ENCODE measurements around the gene AFDN. TPM values are rescaled to one million over a fixed set of nuclear protein-coding genes. Genes with fewer than 3 reads are reported as not detected.

The AFDN gene
- polyA plus RNA-seq, 1 donor = 256 TPM

GRCh38 chr6:167977717-167978467, 151.2 kb downstream of the AFDN start:
- DNase-seq = no peak

GRCh38 chr6:167978607-167979006, 151.9 kb downstream of the AFDN start:
- DNase-seq = no peak

GRCh38 chr6:167979436-167980139, 152.9 kb downstream of the AFDN start:
- no peak for DNase-seq

- DNase-seq = no peak
Observed at GRCh38 chr6:167980911-167981580, 154.3 kb downstream of the AFDN start.

DNA sequence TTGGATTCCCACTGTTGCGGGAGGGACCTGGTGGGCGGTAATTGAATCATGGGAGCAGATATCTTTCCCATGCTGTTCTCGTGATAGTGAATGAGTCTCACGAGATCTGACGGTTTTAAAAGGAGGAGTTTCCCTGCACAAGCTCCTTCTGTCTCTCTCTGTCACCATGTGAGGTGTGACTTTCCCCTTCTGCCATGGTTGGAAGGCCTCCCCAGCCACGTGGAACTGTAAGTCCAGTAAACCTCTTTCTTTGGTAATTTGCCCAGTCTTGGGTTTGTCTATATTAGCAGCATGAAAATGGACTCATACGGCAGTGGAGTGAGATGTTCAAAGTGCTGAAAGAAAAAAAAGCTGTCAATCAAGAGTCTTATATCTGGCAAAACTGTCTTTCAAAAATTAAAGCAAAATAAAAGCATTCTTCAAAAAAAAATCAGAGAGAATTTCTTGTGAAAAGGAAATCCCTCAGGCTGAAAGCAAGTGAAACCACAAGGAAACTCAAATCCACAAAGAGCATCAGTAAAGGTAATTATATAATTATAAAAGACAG, 155.3 kb downstream of the AFDN start:
- DNase-seq = no peak

DNA sequence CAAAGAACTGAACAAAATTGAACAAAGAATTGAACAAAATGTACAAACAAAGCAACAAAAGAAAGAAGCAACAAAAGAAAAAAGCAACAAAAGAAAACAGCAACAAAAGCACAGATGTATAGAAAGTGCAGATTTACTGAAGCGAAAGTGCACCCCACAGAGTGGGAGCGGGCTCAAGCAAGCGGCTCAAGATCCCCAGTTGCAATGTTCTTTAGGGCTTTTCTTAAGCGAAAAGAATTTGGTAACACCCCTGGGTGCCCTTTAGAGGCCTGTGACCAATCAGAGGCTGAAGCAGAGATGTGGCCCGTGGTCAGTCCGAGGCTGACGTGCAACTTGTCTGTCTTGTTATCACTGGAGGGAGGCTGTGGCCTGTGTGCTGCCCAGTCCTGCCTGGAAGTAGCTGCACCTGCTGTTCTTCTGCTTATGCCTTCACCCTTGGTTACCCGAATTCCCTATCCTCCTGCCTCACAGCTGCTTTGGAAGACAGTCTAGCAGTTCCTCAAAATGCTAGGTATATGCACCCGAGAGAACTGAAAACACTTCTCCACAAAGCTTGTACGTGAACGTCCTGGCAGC, 157.5 kb downstream of the AFDN start:
- no peak for DNase-seq

DNA sequence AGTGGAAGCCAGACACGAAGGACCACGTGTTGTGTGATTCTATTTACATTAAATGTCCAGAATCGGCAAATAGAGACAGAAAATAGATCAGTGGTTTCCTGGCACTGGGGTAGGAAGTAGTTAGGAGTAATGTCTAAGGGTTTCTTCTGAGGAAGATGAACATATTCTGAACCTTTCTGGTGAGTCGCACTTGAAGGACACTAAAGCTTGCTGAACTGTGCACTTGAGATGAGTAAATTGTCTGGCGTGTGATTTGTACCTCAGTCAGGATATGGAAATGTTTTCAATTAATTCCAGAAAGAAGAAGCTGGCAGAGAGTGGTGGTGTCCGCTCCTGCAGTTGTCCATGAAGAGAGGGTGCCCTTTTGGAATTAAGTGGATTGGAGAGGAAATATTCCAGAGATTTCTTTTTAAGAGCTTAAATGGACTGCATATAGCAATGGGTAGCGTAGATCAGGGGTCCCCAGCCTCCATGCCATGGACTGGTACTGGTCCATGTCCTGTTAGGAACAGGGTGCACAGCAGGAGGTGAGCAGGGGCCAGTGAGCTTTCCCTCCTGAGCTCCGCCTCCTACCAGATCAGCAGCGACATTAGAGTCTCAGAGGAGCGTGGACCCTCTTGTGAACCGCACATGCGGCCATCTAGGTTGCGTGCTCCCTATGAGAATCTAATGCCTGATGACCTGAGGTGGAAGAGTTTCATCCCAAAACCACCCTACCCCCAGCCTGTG, 158.3 kb downstream of the AFDN start:
- no peak for DNase-seq

DNA sequence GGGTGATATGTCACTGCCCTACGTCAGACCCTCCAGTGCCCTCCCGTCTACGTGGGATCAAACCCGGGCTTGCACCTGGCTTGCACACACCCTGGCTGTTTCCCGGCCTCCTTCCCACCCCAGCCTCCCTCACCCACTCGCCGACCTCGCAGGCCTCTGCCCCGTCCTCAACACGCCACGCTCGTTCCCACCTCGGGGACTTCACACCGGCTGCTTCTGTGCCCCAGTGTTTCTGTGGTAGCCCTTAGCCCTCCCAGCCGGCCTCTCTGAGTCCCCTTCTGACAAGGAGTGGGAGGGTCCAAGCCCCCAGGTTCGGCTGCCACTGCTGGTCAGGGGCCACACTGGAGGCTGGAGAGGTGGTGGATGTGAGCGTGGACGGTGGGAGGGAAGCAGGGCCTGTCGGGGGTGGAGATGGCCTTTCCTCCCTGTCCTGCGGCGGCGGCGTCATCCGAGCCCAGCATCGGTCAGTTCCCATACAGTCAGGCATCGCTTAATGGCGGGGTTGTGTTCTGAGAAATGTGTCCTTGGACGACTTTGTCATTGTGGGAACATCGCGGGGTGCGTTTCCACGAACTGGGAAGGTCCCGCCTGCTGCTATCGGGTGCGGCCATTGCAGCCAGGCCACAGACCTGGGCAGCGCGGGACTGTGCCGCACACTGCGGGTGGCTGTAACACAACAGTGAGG, 159.3 kb downstream of the AFDN start:
- DNase-seq = no peak

DNA sequence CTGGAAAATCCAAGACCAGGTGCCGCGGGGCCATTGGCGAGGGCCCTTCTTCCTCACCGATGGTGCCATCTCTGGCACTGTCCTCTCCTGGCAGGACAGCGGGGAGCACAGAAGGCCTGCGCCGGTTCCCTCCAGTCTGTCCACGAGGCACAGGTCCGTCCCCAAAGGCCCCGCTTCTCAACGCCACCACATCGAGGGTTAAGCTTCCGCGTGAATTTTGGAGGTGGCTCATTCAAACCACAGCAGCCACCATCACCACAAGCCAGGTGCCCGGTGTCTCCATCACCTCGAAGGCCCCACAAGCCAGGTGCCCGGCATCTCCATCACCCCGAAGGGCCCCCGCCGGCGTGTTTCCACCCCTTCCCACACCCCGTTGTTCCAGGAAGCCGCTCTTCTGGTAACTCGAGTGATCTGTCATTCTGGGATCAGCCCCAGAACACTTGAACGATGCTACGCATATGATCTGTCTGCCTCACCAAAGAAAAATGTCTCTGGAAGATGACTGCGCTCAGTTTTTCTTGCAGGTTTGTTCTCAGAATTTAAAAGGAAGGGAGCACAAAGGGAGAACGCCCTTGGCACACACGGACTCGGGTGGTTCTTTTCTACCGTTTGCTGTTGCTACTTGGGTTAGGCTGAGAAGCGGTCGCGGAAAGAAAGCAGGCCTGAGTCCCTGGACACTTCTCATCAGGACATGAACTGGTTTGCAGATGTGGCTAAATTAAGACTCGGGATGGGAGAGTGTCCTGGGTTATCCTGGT, 160.9 kb downstream of the AFDN start:
- no peak for DNase-seq

GRCh38 chr6:167988154-167988495, 161.4 kb downstream of the AFDN start:
- DNase-seq = no peak

- DNase-seq = no peak
Observed at GRCh38 chr6:167988945-167989841, 162.5 kb downstream of the AFDN start.

- no peak for DNase-seq
Observed at GRCh38 chr6:167990016-167990945, 163.6 kb downstream of the AFDN start.

DNA sequence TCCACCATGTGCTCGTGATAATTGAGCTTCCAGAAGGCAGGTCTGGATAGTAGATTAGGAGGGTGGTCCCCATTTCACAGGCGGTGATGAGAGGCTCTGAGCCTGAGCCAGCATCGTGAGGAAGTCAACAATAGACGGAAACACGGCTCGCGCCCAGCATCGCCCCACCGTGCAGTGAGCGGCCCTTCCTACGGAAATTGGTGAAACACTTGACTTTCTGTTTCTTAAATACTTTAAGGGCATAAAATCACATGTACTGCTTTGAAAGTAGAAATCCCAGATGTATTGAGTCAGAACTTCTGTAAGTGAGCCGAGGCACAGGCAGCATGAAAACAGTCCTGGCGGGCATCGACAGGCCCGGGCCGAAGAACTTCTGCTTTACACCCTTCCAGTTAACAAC, 166.5 kb downstream of the AFDN start:
- no peak for DNase-seq

GRCh38 chr6:167993831-167994230, 167.1 kb downstream of the AFDN start:
- no peak for DNase-seq

- DNase-seq = no peak
Observed at GRCh38 chr6:167995302-167995701, 168.6 kb downstream of the AFDN start.

DNA sequence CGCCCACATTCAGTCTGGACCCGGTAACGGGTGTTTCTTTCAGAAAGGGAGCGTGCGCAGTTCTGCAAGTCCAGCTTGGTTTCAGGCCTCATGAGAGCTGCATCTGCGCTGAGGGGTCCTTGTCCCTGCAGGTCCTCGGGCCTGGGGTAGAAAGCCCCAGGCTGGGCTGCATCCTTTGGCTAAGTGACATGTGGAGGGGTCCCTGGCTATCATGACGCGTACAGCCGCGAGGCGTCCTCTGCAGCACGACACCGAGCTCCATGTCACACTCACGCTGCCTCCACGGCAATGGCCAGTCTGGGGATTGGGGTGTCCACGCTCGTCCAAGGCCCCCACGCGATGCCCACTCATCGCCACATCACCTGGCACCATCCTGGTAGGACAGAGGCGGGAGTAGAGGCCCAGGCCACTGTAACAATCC, 169.0 kb downstream of the AFDN start:
- no peak for DNase-seq

- no peak for DNase-seq
Observed at GRCh38 chr6:167996424-167997199, 169.9 kb downstream of the AFDN start.

Data from left kidney (tissue), 2 donors.